ENCODE results near the gene LARGE2. TPM values are rescaled to one million over a fixed set of nuclear protein-coding genes. Genes with fewer than 3 reads are reported as not detected.

The LARGE2 gene
- total RNA-seq, 4 donors from 2014 or later, result 0.55 to 1.3 (median 0.60) TPM; not detected in 1

- H3K36me3 ChIP-seq, result peaks cover 0 to 30% (median 11%) of the 10 kb centered on the region in 4 donors
- no peak for DNase-seq
- H3K27me3 ChIP-seq, result no peaks in the 10 kb centered on the region
- no peak overlapping the region for H3K4me3 ChIP-seq
- in situ Hi-C loops (cut with MboI; ENCODE audit: low pct_ligation_motif_present in 1 of 4, low pct_unique_long_range_greater_than_20kb in 1 of 4, low sequenced_read_pairs in 3 of 4) (loop anchor here in 1 of 4 donors (10.0 kb wide), 1 partner anchor 59 kb away; no protein-coding TSS in a partner anchor), intact Hi-C loops (cut with DNase I; ENCODE audit: low total_unique reads) (no loop called here)
- TF ChIP-seq POLR2A (IDR thresholded peaks at IDR 0.05) (no peak), EP300 (IDR thresholded peaks at IDR 0.05; ENCODE audit: low read depth) (no peak), POLR2AphosphoS5 (IDR thresholded peaks at IDR 0.05) (no peak), CTCF (IDR thresholded peaks at IDR 0.05) (no peak)
- no peak overlapping the region for H3K27ac ChIP-seq
- WGBS, 2 donors (ENCODE audit: low coverage in 1 of 2), result 93% methylated on average over 19 of the region's 19 CpGs; no CpG with 5 or more reads in 1 of the 2 donors
- H3K4me1 ChIP-seq, result peaks cover 9 to 18% (median 13%) of the 10 kb centered on the region in 4 donors
- no peaks in the 10 kb centered on the region for H3K9me3 ChIP-seq
These were observed 8.9 kb upstream of the LARGE2 start for GRCh38 chr11:45913514-45913913.

- DNase-seq, result no peak
- Histone ChIP-seq H3K36me3 (peaks cover 0 to 30% (median 11%) of the 10 kb centered on the region in 4 donors), H3K27ac (no peak overlapping the region), H3K4me3 (no peak overlapping the region), H3K4me1 (peaks cover 11 to 21% (median 13%) of the 10 kb centered on the region in 4 donors), H3K27me3 (no peaks in the 10 kb centered on the region), H3K9me3 (no peaks in the 10 kb centered on the region)
- WGBS, 2 donors (ENCODE audit: low coverage in 1 of 2), result 87% methylated on average over 22 of the region's 22 CpGs; no CpG with 5 or more reads in 1 of the 2 donors
- TF ChIP-seq POLR2AphosphoS5 (IDR thresholded peaks at IDR 0.05) (no peak), EP300 (IDR thresholded peaks at IDR 0.05; ENCODE audit: low read depth) (no peak), CTCF (IDR thresholded peaks at IDR 0.05) (no peak), POLR2A (IDR thresholded peaks at IDR 0.05) (no peak)
- intact Hi-C loops (cut with DNase I; ENCODE audit: low total_unique reads) (no loop called here), in situ Hi-C loops (cut with MboI; ENCODE audit: low pct_ligation_motif_present in 1 of 4, low pct_unique_long_range_greater_than_20kb in 1 of 4, low sequenced_read_pairs in 3 of 4) (loop anchor here in 1 of 4 donors (10.0 kb wide), 1 partner anchor 59 kb away; no protein-coding TSS in a partner anchor)
These were observed 8.4 kb upstream of the LARGE2 start for GRCh38 chr11:45913942-45914635.

GRCh38 chr11:45915446-45915845, 7.0 kb upstream of the LARGE2 start:
- intact Hi-C loops (cut with DNase I; ENCODE audit: low total_unique reads), result no loop called here
- no peaks in the 10 kb centered on the region for H3K27me3 ChIP-seq
- 85% methylated on average over 9 of the region's 13 CpGs; no CpG with 5 or more reads in 1 of the 2 donors for WGBS, 2 donors (ENCODE audit: low coverage in 1 of 2)
- H3K4me3 ChIP-seq, result no peak overlapping the region
- H3K27ac ChIP-seq, result no peak overlapping the region
- no peak for TF ChIP-seq EP300 (IDR thresholded peaks at IDR 0.05; ENCODE audit: low read depth)
- TF ChIP-seq POLR2A (IDR thresholded peaks at IDR 0.05), result no peak
- TF ChIP-seq POLR2AphosphoS5 (IDR thresholded peaks at IDR 0.05), result no peak
- TF ChIP-seq CTCF (IDR thresholded peaks at IDR 0.05), result no peak
- no peaks in the 10 kb centered on the region for H3K9me3 ChIP-seq
- peaks cover 0 to 30% (median 11%) of the 10 kb centered on the region in 4 donors for H3K36me3 ChIP-seq
- peaks cover 11 to 21% (median 13%) of the 10 kb centered on the region in 4 donors for H3K4me1 ChIP-seq
- in situ Hi-C loops (cut with MboI; ENCODE audit: low pct_ligation_motif_present in 1 of 4, low pct_unique_long_range_greater_than_20kb in 1 of 4, low sequenced_read_pairs in 3 of 4), result loop anchor here in 1 of 4 donors (10.0 kb wide), 1 partner anchor 61 kb away; no protein-coding TSS in a partner anchor
- no peak for DNase-seq

GRCh38 chr11:45917286-45917622, 5.2 kb upstream of the LARGE2 start:
- Histone ChIP-seq H3K4me3 (peak overlapping the region; percentile 46 to 93 (median 84)), H3K27me3 (peaks cover 13% of the 10 kb centered on the region), H3K4me1 (peaks cover 17 to 28% (median 19%) of the 10 kb centered on the region in 4 donors), H3K9me3 (no peaks in the 10 kb centered on the region), H3K27ac (peak overlapping the region; percentile 88 to 97 (median 92)), H3K36me3 (peaks cover 0 to 27% (median 9%) of the 10 kb centered on the region in 4 donors)
- 3% methylated on average over 15 of the region's 16 CpGs; no CpG with 5 or more reads in 1 of the 2 donors for WGBS, 2 donors (ENCODE audit: low coverage in 1 of 2)
- intact Hi-C loops (cut with DNase I; ENCODE audit: low total_unique reads), result no loop called here
- peak; percentile 31 for DNase-seq
- no peak for TF ChIP-seq POLR2AphosphoS5 (IDR thresholded peaks at IDR 0.05)
- no peak for TF ChIP-seq POLR2A (IDR thresholded peaks at IDR 0.05)
- TF ChIP-seq EP300 (IDR thresholded peaks at IDR 0.05; ENCODE audit: low read depth), result no peak
- TF ChIP-seq CTCF (IDR thresholded peaks at IDR 0.05), result no peak
- in situ Hi-C loops (cut with MboI; ENCODE audit: low pct_ligation_motif_present in 1 of 4, low pct_unique_long_range_greater_than_20kb in 1 of 4, low sequenced_read_pairs in 3 of 4), result loop anchor here in 1 of 4 donors (10.0 kb wide), 1 partner anchor 62 kb away; no protein-coding TSS in a partner anchor

All from transverse colon (tissue), 4 donors.